ENCODE results near the gene MEX3D. TPM values are rescaled to one million over a fixed set of nuclear protein-coding genes. Genes with fewer than 3 reads are reported as not detected.

Gene MEX3D
- total RNA-seq, 1 donor from 2014 or later: 52.1 TPM

DNA sequence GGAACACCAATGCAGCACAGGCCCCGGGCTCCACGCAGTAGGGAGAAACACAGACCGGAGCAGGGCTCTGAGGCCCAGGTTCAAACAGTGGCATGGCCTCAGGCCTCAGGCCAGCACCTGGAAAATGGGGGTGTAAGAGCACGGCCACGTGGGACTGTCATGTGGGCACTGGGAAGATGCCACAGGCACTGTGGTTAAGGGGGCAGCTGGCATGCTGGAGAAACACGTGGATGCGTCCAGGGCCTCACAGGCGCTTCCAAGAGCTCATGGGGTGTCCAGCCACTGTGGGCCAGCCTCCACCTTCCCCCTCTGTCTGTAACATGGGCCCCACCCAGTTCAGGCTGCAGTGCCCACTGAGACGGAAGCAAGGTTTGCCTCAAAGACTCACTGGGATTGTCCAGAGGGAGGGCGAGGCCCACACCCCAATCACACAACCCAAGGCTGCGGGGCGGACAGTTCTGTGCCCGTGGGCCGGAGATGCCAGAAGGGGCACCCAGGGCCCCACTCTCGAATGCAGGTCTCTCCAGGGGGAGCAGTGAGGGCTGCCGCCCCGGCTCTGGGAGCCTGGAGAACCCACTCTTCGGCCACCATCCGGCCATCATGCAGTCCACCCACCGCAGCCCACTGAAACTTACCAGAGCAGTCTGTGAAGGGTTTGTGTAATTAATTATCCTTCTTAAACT, 30.8 kb upstream of the MEX3D start:
- Histone ChIP-seq H2AFZ (ENCODE audit: low read depth, low read length) (no peak overlapping the region), H4K20me1 (ENCODE audit: insufficient read depth, low read length) (peaks cover 53% of the 10 kb centered on the region), H3K36me3 (ENCODE audit: insufficient read depth, low read length) (peaks cover 10% of the 10 kb centered on the region), H3K27me3 (ENCODE audit: insufficient read depth, low read length) (no peaks in the 10 kb centered on the region), H3K79me2 (ENCODE audit: insufficient read depth, low read length) (peaks cover 52% of the 10 kb centered on the region), H3K9me3 (ENCODE audit: insufficient read depth, low read depth, low read length) (no peaks in the 10 kb centered on the region), H3K4me1 (ENCODE audit: insufficient read depth, low read length) (peaks cover 4% of the 10 kb centered on the region), H3K4me3 (ENCODE audit: insufficient read depth, low read depth, low read length) (no peak overlapping the region), H3K4me2 (ENCODE audit: low read length) (no peak overlapping the region), H3K27ac (ENCODE audit: low read depth, low read length) (no peak overlapping the region), H3K9ac (ENCODE audit: low read length) (no peak overlapping the region)
- peaks cover 2% of the 10 kb centered on the region for H3K4me1 Mint-ChIP-seq (ENCODE audit: low read depth, unreplicated experiment)
- DNase-seq (ENCODE audit: low read depth) (no peak), FAIRE-seq (no peak)
- H3K4me3 Mint-ChIP-seq (ENCODE audit: unreplicated experiment): no peak overlapping the region
- no peaks in the 10 kb centered on the region for H3K27me3 Mint-ChIP-seq (ENCODE audit: low read depth, unreplicated experiment)
- H3K27ac Mint-ChIP-seq (ENCODE audit: unreplicated experiment): no peak overlapping the region
- no peaks in the 10 kb centered on the region for H3K9me3 Mint-ChIP-seq (ENCODE audit: unreplicated experiment)
- H3K36me3 Mint-ChIP-seq (ENCODE audit: low read depth, unreplicated experiment): peaks cover 8% of the 10 kb centered on the region
- TF ChIP-seq, protein P1, sequence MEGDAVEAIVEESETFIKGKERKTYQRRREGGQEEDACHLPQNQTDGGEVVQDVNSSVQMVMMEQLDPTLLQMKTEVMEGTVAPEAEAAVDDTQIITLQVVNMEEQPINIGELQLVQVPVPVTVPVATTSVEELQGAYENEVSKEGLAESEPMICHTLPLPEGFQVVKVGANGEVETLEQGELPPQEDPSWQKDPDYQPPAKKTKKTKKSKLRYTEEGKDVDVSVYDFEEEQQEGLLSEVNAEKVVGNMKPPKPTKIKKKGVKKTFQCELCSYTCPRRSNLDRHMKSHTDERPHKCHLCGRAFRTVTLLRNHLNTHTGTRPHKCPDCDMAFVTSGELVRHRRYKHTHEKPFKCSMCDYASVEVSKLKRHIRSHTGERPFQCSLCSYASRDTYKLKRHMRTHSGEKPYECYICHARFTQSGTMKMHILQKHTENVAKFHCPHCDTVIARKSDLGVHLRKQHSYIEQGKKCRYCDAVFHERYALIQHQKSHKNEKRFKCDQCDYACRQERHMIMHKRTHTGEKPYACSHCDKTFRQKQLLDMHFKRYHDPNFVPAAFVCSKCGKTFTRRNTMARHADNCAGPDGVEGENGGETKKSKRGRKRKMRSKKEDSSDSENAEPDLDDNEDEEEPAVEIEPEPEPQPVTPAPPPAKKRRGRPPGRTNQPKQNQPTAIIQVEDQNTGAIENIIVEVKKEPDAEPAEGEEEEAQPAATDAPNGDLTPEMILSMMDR (IDR thresholded peaks at IDR 0.05; ENCODE audit: insufficient read depth, low read depth, low read length): no peak
- no peak for TF ChIP-seq EZH2 (IDR thresholded peaks at IDR 0.05; ENCODE audit: insufficient read depth, low read length)

DNA sequence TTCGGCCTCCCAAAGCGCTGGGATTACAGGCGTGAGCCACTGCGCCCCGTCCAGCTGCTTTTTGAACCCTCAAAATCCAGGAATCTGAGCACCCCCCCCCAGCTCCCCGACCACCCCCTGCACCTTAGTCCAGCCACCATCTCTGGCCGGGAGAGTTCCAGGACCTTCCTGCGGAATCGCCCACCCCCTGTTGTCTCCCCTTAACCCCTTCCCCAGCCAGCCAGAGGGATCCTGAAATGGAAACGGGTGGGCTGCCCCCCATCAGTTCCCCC, 25.3 kb upstream of the MEX3D start:
- H3K4me3 Mint-ChIP-seq (ENCODE audit: unreplicated experiment): peak overlapping the region; percentile 82
- Histone ChIP-seq H3K79me2 (ENCODE audit: insufficient read depth, low read length) (peaks cover 37% of the 10 kb centered on the region), H3K4me3 (ENCODE audit: insufficient read depth, low read depth, low read length) (peak overlapping the region; percentile 74)

More for the DNA sequence above, 25.3 kb upstream of the MEX3D start:
- Mint-ChIP-seq H3K27me3 (ENCODE audit: low read depth, unreplicated experiment) (no peaks in the 10 kb centered on the region), H3K36me3 (ENCODE audit: low read depth, unreplicated experiment) (peaks cover 2% of the 10 kb centered on the region), H3K27ac (ENCODE audit: unreplicated experiment) (peak overlapping the region; percentile 77), H3K9me3 (ENCODE audit: unreplicated experiment) (no peaks in the 10 kb centered on the region), H3K4me1 (ENCODE audit: low read depth, unreplicated experiment) (peaks cover 6% of the 10 kb centered on the region)
- peaks cover 8% of the 10 kb centered on the region for H3K36me3 ChIP-seq (ENCODE audit: insufficient read depth, low read length)
- peak overlapping the region; percentile 97 for H3K4me2 ChIP-seq (ENCODE audit: low read length)
- DNase-seq (ENCODE audit: low read depth) (no peak), FAIRE-seq (no peak)
- H2AFZ ChIP-seq (ENCODE audit: low read depth, low read length): no peak overlapping the region
- no peaks in the 10 kb centered on the region for H3K27me3 ChIP-seq (ENCODE audit: insufficient read depth, low read length)
- H3K4me1 ChIP-seq (ENCODE audit: insufficient read depth, low read length): peaks cover 11% of the 10 kb centered on the region
- no peak for TF ChIP-seq EZH2 (IDR thresholded peaks at IDR 0.05; ENCODE audit: insufficient read depth, low read length)
- TF ChIP-seq, protein P1 (IDR thresholded peaks at IDR 0.05; ENCODE audit: insufficient read depth, low read depth, low read length): no peak
- H3K9me3 ChIP-seq (ENCODE audit: insufficient read depth, low read depth, low read length): no peaks in the 10 kb centered on the region
- peaks cover 36% of the 10 kb centered on the region for H4K20me1 ChIP-seq (ENCODE audit: insufficient read depth, low read length)
- no peak overlapping the region for H3K27ac ChIP-seq (ENCODE audit: low read depth, low read length)
- peak overlapping the region; percentile 87 for H3K9ac ChIP-seq (ENCODE audit: low read length)
